CD4-positive, CD25-positive, alpha-beta regulatory T cell (primary cell): ENCODE data around the gene SETBP1. TPM values are rescaled to one million over a fixed set of nuclear protein-coding genes. Genes with fewer than 3 reads are reported as not detected.

Source experiments
- ATAC-seq, 2 donors: fragments of 150-1000 bp; cut with Tn5 transposase; one replicate each; pipeline ENCODE4 v1.10.0; 2021; ENCODE audit warnings: low read depth in 2 of 2, moderate number of reproducible peaks in 2 of 2, moderate library complexity in 1 of 2
- DNase-seq, 3 donors: peaks; one replicate each; pipeline versions ENCODE4 v3.0.0 to v3.0.0-alpha.2; 2012 to 2022; ENCODE audit warnings: mixed read lengths in 1 of 3
- H3K27ac ChIP-seq: one replicate; pipeline ENCODE4 v1.7.0; 2013; ENCODE audit warnings: mild to moderate bottlenecking, low read length; ENCODE audit not compliant: insufficient read depth, poor library complexity, severe bottlenecking
- H3K27me3 ChIP-seq: one replicate; pipeline ENCODE4 v1.7.0; 2013; ENCODE audit warnings: low read length; ENCODE audit not compliant: control insufficient read depth, insufficient read depth
- H3K36me3 ChIP-seq: one replicate; pipeline ENCODE4 v1.7.0; 2013; ENCODE audit warnings: mild to moderate bottlenecking, low read length, moderate library complexity; ENCODE audit not compliant: control insufficient read depth, insufficient read depth
- H3K4me1 ChIP-seq: 2 replicates; pipeline ENCODE4 v1.7.0; 2013; ENCODE audit warnings: mild to moderate bottlenecking, low read length; ENCODE audit not compliant: insufficient read depth, control insufficient read depth, poor library complexity, severe bottlenecking
- H3K4me3 ChIP-seq: one replicate; pipeline ENCODE4 v1.7.0; 2013; ENCODE audit warnings: low read depth, mild to moderate bottlenecking, low read length, moderate library complexity
- H3K9me3 ChIP-seq, 2 experiments: 1 replicate in 1 of 2; 2 replicates in 1 of 2; pipeline ENCODE4 v1.7.0; 2013; ENCODE audit warnings: low read length in 2 of 2, mild to moderate bottlenecking in 1 of 2, moderate library complexity in 1 of 2; ENCODE audit not compliant: control insufficient read depth in 2 of 2
- H3K27ac Mint-ChIP-seq, 3 donors: one replicate each; pipeline ENCODE4 v1.8.0; 2020 to 2022; ENCODE audit warnings: mild to moderate bottlenecking in 3 of 3, mixed read lengths in 3 of 3, moderate library complexity in 2 of 3
- H3K27me3 Mint-ChIP-seq: one replicate; pipeline ENCODE4 v1.8.0; 2022; ENCODE audit warnings: mild to moderate bottlenecking, mixed read lengths
- H3K36me3 Mint-ChIP-seq: one replicate; pipeline ENCODE4 v1.8.0; 2020; ENCODE audit warnings: mixed read lengths
- H3K4me1 Mint-ChIP-seq, 4 donors: one replicate each; pipeline ENCODE4 v1.8.0; 2020 to 2022; ENCODE audit warnings: mixed read lengths in 4 of 4, mild to moderate bottlenecking in 1 of 4
- H3K4me3 Mint-ChIP-seq, 4 donors: one replicate each; pipeline ENCODE4 v1.8.0; 2020 to 2022; ENCODE audit warnings: mild to moderate bottlenecking in 4 of 4, mixed read lengths in 4 of 4, moderate library complexity in 3 of 4
- H3K9me3 Mint-ChIP-seq, 7 donors: one replicate each; pipeline ENCODE4 v1.8.0; 2020 to 2022; ENCODE audit warnings: mixed read lengths in 7 of 7, mild to moderate bottlenecking in 3 of 7, moderate library complexity in 2 of 7
- polyA plus RNA-seq, 4 donors: library from polyadenylated mRNA; unstranded; fragments of 300-500 nt; fragmentation: Illumina TruSeq; gene quantifications; one replicate each; pipeline ENCODE4 v1.2.3, GENCODE V29; 2021
- total RNA-seq: library from RNA; stranded (reverse); gene quantifications from one replicate; pipeline ENCODE4 v1.2.3, GENCODE V29; 2022

Gene SETBP1
- total and polyA plus RNA-seq, 5 donors from 2014 or later: 0.32 to 1.6 (median 0.38) TPM; not detected in 2

DNA sequence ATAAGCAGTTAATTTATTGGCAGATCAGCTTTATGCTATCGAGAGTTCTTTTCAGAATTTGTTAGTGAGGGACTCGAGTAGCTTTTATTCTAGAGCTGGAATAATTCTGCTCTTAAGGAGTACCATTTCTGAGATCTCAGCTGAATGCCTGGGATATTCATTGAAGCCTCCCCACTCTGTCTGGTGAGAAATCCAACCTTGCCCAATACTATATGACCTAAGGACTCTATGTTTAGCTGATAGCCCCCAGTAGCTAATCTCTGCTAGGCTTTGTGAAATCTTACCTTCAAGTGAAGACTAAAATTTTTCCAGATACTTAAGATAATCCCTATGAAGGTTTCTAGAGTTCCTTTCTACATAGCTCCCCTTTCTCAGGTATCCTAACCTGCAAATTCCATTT lies 261.4 kb downstream of the SETBP1 start:
- no peak for ATAC-seq
- no peak overlapping the region for H3K4me3 Mint-ChIP-seq
- H3K27me3 ChIP-seq: no peaks in the 10 kb centered on the region
- no peak for DNase-seq
- H3K4me1 ChIP-seq: no peaks in the 10 kb centered on the region
- H3K27me3 Mint-ChIP-seq: no peaks in the 10 kb centered on the region
- no peak overlapping the region for H3K4me3 ChIP-seq
- H3K9me3 Mint-ChIP-seq: peaks cover 0 to 1% (median 0%) of the 10 kb centered on the region in 7 donors
- H3K4me1 Mint-ChIP-seq: no peaks in the 10 kb centered on the region
- H3K36me3 Mint-ChIP-seq: no peaks in the 10 kb centered on the region
- no peaks in the 10 kb centered on the region for H3K9me3 ChIP-seq
- no peak overlapping the region for H3K27ac Mint-ChIP-seq
- H3K27ac ChIP-seq: no peak overlapping the region
- H3K36me3 ChIP-seq: no peaks in the 10 kb centered on the region

DNA sequence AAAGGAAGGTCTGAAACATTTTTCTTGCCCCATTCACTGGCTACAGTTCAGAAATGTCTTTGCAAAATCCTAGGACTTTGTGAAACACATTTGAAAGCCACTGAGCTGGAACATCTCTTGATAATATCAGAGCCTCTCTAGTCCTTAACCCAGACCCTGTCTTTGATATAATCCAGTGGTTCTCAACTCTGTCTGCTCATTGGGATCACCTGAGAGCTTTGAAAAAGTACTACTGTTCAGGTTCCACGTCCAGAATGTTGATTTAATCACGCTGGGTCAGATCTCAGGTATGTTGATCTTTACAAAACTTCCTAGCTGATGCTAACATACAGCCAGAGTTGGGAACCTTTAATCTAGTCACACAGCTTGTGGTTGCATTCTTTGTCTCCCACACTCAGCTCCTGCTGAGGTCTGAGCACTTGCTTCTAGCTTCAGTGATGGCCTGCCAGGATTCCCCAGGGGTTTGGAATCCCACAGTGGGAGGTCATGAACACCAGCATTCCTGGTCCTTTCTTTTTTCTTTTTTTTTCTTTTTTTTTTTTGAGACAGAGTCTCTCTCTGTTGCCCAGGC lies 262.7 kb downstream of the SETBP1 start:
- Histone ChIP-seq H3K27me3 (no peaks in the 10 kb centered on the region), H3K36me3 (no peaks in the 10 kb centered on the region), H3K27ac (no peak overlapping the region), H3K4me1 (no peaks in the 10 kb centered on the region), H3K9me3 (no peaks in the 10 kb centered on the region), H3K4me3 (no peak overlapping the region)
- H3K36me3 Mint-ChIP-seq: no peaks in the 10 kb centered on the region
- no peak overlapping the region for H3K4me3 Mint-ChIP-seq
- no peak for ATAC-seq
- no peaks in the 10 kb centered on the region for H3K27me3 Mint-ChIP-seq
- H3K4me1 Mint-ChIP-seq: no peaks in the 10 kb centered on the region
- no peaks in the 10 kb centered on the region for H3K9me3 Mint-ChIP-seq
- no peak overlapping the region for H3K27ac Mint-ChIP-seq
- DNase-seq: no peak

DNA sequence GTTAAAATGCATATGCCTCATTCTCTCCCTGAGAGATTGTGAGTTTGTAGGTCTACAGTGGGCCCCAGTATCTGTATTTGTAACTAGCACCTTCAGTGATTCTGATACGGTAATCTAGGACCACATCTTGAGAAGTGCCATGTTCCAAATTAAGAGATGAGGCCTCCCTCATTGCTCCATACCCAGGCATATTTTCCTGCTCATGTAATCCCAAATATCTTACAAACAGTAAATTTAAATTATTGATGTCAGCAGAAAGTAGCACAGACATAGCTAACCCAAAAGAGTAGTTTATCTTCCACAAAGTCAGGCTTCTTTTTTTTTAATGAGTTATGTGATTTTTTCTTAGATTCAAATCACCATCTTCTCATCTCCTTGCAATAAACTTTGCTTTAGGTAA lies 263.8 kb downstream of the SETBP1 start:
- Histone ChIP-seq H3K27ac (no peak overlapping the region), H3K9me3 (no peaks in the 10 kb centered on the region), H3K27me3 (no peaks in the 10 kb centered on the region), H3K4me3 (no peak overlapping the region), H3K36me3 (no peaks in the 10 kb centered on the region), H3K4me1 (no peaks in the 10 kb centered on the region)
- no peak overlapping the region for H3K4me3 Mint-ChIP-seq
- no peaks in the 10 kb centered on the region for H3K4me1 Mint-ChIP-seq
- H3K36me3 Mint-ChIP-seq: no peaks in the 10 kb centered on the region
- DNase-seq: no peak
- no peaks in the 10 kb centered on the region for H3K27me3 Mint-ChIP-seq
- ATAC-seq: no peak
- H3K27ac Mint-ChIP-seq: no peak overlapping the region
- H3K9me3 Mint-ChIP-seq: no peaks in the 10 kb centered on the region

DNA sequence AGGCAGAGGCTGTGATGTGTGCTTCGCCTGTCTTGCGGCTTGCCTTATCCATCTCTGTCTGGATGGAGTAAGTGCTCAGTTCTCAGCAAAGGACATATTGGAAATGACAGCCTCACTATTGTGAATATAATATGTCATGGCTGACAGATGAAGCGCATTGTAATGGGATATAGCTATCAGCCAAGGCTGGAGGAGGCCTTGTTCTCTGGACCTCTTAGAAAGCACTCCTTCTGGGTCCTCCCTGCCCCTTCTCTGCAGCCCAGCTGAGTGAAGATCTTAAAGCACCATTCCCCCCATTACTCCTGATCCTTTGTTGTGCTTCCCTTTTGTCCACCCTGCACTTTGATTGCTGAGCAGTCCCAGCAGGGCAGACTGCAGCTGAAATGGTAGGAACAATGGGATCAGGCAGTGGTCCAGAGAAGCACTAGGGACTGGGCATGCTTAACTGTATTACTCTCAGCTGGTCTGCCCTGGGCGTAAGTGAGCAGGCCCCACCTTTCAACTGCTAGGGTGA lies 265.3 kb downstream of the SETBP1 start:
- Histone ChIP-seq H3K27me3 (no peaks in the 10 kb centered on the region), H3K36me3 (no peaks in the 10 kb centered on the region), H3K4me3 (no peak overlapping the region), H3K9me3 (no peaks in the 10 kb centered on the region), H3K27ac (no peak overlapping the region), H3K4me1 (no peaks in the 10 kb centered on the region)
- Mint-ChIP-seq H3K36me3 (no peaks in the 10 kb centered on the region), H3K27me3 (no peaks in the 10 kb centered on the region), H3K27ac (peak overlapping the region in 1 of 3 donors; percentile 0), H3K4me3 (no peak overlapping the region), H3K9me3 (peaks cover 0 to under 1% (median 0%) of the 10 kb centered on the region in 7 donors), H3K4me1 (no peaks in the 10 kb centered on the region)
- no peak for ATAC-seq
- no peak for DNase-seq

DNA sequence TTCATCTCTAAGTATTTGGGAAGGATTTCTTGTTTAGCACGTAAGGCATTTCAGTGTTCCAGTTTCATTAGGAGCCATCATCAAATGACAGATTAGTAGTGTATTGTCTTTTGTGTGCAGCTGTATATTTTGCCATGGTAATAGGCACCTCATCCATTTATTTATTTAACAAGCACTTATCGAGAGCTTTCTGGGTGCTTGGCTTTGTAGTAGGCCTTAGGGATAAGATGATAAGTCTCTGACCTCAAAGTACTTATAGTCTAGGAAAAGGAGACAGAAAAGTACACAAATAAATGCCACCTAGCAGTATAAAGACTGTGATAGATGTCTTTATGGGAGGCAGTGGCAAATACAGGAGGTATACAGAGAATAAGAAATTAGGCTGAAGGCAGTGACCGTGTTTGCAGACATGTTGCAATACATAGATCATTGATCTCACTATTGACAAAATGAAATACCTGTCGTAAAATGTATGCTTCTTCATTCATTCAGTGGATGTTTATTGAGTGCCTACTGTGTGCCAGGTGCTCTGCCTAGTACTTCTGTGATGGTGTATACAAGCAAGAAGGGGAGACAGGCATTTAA lies 265.9 kb downstream of the SETBP1 start:
- Mint-ChIP-seq H3K4me3 (no peak overlapping the region), H3K4me1 (no peaks in the 10 kb centered on the region), H3K27ac (peak overlapping the region in 1 of 3 donors; percentile 0), H3K27me3 (no peaks in the 10 kb centered on the region), H3K9me3 (peaks cover 0 to 1% (median 0%) of the 10 kb centered on the region in 7 donors), H3K36me3 (no peaks in the 10 kb centered on the region)
- no peaks in the 10 kb centered on the region for H3K36me3 ChIP-seq
- no peak for DNase-seq
- H3K27me3 ChIP-seq: no peaks in the 10 kb centered on the region
- no peak overlapping the region for H3K4me3 ChIP-seq
- H3K9me3 ChIP-seq: no peaks in the 10 kb centered on the region
- ATAC-seq: no peak
- no peaks in the 10 kb centered on the region for H3K4me1 ChIP-seq
- no peak overlapping the region for H3K27ac ChIP-seq

DNA sequence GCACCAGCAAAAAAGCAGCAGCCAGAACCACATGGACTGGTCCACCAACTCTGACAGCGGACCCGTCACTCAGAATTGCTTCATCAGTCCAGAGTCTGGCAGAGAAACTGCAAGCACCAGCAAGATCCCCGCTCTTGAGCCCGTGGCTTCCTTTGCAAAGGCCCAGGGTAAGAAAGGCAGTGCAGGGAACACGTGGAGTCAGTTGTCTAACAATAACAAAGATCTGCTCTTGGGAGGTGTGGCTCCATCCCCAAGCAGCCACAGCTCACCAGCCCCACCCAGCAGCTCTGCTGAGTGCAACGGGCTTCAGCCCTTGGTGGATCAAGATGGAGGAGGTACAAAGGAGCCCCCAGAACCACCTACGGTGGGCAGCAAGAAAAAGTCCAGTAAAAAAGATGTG lies 269.3 kb downstream of the SETBP1 start:
- H3K9me3 ChIP-seq: no peaks in the 10 kb centered on the region
- Mint-ChIP-seq H3K36me3 (no peaks in the 10 kb centered on the region), H3K27me3 (no peaks in the 10 kb centered on the region), H3K4me1 (no peaks in the 10 kb centered on the region), H3K4me3 (no peak overlapping the region), H3K27ac (no peak overlapping the region), H3K9me3 (peaks cover 0 to 1% (median 0%) of the 10 kb centered on the region in 7 donors)
- DNase-seq: no peak
- H3K4me3 ChIP-seq: no peak overlapping the region
- no peaks in the 10 kb centered on the region for H3K4me1 ChIP-seq
- no peak for ATAC-seq
- no peaks in the 10 kb centered on the region for H3K36me3 ChIP-seq
- H3K27ac ChIP-seq: no peak overlapping the region
- no peaks in the 10 kb centered on the region for H3K27me3 ChIP-seq

DNA sequence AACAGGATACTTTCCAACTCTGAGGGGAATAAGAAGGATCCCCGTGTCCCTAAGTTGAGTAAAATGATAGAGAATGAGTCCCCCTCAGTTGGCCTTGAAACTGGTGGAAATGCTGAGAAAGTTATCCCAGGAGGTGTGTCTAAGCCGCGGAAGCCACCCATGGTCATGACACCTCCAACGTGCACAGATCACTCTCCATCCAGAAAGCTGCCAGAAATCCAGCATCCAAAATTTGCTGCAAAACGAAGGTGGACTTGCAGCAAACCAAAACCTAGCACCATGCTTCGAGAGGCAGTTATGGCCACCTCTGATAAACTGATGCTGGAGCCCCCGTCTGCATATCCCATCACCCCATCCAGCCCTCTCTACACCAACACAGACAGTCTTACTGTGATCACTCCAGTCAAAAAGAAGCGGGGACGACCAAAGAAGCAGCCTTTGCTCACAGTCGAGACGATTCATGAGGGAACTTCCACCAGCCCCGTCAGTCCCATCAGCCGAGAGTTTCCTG lies 270.1 kb downstream of the SETBP1 start:
- no peak for ATAC-seq
- no peaks in the 10 kb centered on the region for H3K36me3 ChIP-seq
- DNase-seq: no peak
- no peaks in the 10 kb centered on the region for H3K27me3 ChIP-seq
- no peak overlapping the region for H3K4me3 ChIP-seq
- H3K27ac ChIP-seq: no peak overlapping the region
- no peaks in the 10 kb centered on the region for H3K4me1 ChIP-seq
- Mint-ChIP-seq H3K27ac (no peak overlapping the region), H3K36me3 (no peaks in the 10 kb centered on the region), H3K4me3 (no peak overlapping the region), H3K9me3 (peaks cover 0 to 1% (median 0%) of the 10 kb centered on the region in 7 donors), H3K4me1 (no peaks in the 10 kb centered on the region), H3K27me3 (no peaks in the 10 kb centered on the region)
- no peaks in the 10 kb centered on the region for H3K9me3 ChIP-seq

GRCh38 chr18:44951748-44952147 lies 271.1 kb downstream of the SETBP1 start:
- DNase-seq (no peak), ATAC-seq (no peak)
- Histone ChIP-seq H3K9me3 (no peaks in the 10 kb centered on the region), H3K27me3 (no peaks in the 10 kb centered on the region), H3K4me3 (no peak overlapping the region), H3K36me3 (no peaks in the 10 kb centered on the region), H3K27ac (no peak overlapping the region), H3K4me1 (no peaks in the 10 kb centered on the region)
- Mint-ChIP-seq H3K4me1 (no peaks in the 10 kb centered on the region), H3K27me3 (no peaks in the 10 kb centered on the region), H3K36me3 (no peaks in the 10 kb centered on the region), H3K9me3 (peaks cover 0 to 2% (median 0%) of the 10 kb centered on the region in 7 donors), H3K27ac (no peak overlapping the region), H3K4me3 (no peak overlapping the region)
